ENCODE measurements around the gene CBX2.

Gene CBX2

DNA sequence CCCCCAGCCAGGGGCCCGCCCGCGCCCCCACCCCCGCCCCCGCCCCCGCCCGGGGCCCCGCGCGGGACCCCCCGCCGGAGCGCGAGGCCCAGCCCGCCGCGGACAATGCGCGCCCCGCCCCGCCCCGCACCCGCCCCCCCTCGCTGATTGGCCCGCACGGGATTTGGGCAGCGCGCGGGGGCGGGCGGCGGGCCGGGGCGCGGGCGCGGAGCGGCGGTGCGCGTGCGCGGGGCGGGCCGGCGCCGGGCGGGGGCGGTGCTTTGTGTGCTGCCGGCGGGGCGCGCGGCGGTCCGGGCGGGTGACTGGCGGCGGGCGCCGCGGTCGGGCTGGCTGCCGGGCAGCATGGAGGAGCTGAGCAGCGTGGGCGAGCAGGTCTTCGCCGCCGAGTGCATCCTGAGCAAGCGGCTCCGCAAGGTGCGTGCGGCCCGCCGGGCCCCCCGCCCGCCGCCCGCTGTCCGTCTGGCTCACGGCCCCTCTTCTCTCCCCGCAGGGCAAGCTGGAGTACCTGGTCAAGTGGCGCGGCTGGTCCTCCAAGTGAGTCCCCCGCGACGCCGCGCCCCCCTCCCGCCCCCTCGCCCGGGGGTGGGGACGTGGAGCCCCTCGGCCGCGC lies at the start of gene CBX2:
CBX2 (plus strand) TSS at position 255 of the 610 bp plus-strand sequence; CDS start at position 343, 88 bp downstream.
- DNase-seq (ENCODE audit: low read depth in 1 of 2, low spot score in 1 of 2) = peak; percentile 62

DNA sequence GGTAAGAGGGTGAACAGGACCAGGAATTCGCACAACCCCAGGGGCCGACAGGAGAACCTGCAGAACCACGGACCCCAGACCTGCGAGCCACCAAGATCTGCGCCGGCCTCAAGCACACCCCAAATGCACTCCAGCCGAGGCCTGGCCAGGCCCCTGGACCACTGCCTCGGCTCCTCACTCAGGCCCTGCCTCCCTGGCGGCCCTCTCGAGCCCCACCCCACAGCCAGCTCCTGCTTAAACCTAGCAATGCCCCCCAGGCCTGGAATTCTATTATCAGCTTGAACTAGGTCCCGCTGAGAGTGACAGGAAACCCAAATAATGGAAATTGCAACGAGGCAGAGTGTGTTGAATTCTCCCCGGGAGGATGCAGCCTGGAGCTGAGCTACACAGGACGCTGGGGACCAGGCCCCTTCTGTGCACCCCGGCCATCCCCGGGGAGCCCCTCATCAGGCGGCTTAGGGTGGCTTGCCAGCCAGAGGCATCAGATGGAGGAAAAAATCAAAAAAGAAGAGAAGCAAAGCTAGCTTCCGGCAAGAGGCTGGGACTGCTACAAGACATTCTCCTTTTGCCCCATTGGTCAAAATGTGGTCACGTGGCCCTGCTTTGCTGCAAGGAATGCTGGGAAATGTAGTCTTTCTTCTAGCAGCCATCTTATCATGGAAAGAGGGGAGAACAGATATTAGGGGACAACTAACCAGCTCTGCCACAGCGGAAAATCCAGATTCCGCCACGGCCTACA lies 49.6 kb upstream of the CBX2 start:
- peak; percentile 56 to 85 for DNase-seq (ENCODE audit: low read depth in 1 of 2, low spot score in 1 of 2)

DNA sequence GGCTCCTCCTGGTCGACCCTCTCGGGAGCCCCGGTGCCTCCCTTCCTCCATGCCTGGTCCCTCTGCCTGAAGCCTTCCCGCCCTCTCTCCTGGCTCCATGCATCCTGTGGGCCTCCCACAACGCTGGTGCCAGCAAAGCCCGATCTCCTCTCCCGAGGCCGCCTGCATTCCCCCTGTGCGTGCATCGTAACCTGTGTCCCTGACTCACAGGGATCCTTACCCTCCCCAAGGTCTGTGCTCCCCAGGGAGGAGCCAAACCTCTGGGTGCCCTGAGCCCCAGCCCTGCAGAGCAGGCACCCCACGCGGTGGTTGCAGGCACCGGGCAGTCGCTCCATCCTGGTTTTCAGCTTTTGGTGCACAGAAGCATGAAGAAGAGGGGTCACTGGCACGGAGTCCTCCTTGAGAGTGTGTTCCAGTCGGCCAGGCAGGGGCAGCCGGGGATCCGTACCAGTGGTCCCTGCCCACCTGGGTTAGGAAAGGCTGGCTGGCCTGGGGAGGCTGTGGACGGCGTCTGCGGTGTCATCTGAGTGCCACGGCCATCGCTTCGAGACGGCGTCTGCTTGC lies 49.0 kb upstream of the CBX2 start:
- no peak for DNase-seq (ENCODE audit: low read depth in 1 of 2, low spot score in 1 of 2)

DNA sequence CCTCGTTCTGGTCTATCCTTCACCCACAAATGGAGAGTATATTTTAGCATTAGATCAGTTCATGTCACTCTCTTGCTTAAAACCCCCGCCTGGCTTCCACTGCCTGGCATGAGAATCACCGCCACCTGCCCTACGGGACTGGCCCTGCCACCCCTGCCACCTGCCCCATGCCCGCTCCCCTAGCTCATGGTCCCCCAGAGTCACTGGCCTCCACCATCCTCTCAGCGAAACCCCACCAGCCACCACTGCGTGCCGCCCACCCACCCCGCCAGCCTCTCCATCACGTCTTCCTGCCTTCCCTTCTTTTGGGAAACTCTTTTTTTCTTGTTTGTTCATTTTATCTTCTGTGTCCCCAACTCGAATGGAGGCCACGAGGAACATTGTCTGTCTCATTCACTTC lies 48.2 kb upstream of the CBX2 start:
- DNase-seq (ENCODE audit: low read depth in 1 of 2, low spot score in 1 of 2) = no peak

DNA sequence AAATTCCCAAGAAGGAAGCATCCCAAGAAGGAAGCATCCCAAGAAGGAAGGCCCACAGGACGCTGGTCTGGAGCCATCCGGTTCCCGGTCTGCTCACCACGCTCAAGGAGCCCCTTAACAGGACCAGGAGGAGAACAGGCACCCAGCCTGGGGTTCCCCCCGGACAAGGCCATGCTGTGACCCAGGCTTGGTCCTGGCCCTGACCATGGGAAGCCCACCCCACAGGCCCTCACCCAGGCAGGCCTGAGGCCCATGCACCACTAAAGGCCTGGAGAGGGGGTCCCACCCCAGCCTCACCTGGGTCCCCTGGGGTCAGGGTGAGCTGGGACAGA lies 47.5 kb upstream of the CBX2 start:
- DNase-seq (ENCODE audit: low read depth in 1 of 2, low spot score in 1 of 2) = no peak

DNA sequence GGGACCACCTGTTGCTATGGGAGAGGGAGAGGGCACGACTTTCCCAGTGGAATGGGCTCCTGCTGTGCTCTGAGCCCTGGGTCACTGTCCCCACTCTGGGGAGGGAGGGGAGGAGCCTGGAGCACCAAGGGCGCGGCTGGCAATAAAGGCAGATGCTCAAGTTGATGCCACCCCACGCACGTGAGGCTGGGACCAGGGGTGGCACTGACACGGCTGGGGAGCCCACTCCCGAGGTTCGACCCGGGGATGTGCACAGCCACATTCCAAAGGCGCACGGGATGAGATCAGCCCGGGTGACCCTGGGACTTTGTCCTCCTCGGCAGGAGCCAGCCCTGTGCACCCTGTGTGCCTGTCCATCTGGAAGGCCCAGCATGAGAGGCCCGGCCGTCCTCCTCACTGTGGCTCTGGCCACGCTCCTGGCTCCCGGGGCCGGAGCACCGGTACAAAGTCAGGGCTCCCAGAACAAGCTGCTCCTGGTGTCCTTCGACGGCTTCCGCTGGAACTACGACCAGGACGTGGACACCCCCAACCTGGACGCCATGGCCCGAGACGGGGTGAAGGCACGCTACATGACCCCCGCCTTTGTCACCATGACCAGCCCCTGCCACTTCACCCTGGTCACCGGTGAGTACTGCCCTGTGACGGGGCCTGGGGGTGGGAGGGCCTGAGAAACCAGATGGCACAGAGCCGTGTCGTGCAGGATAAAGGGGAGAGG lies 47.0 kb upstream of the CBX2 start, which contains the start of gene ENPP7:
ENPP7 (plus strand) TSS at position 175 of the 715 bp plus-strand sequence; CDS start at position 372, 197 bp downstream.
- no peak for DNase-seq (ENCODE audit: low read depth in 1 of 2, low spot score in 1 of 2)

DNA sequence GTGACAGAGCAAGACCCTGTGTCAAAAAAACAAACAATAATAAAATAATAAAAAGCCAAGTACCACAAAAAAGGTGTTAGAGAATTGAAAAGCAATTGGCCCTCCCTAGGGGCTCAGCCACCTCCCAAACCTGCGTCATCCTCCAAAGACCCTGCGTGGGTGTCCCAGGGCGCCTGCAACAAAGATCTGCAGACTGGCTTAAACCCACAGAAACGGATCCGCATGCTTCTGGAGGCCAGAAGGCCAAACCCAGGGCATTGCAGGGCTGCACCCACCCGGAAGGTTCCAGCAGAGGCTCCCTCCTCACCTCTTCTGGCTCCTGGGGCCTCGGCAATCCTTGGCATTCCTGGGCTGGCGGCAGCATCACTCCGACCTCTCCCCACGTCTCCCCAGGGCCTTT lies 45.7 kb upstream of the CBX2 start:
- DNase-seq (ENCODE audit: low read depth in 1 of 2, low spot score in 1 of 2) = no peak

DNA sequence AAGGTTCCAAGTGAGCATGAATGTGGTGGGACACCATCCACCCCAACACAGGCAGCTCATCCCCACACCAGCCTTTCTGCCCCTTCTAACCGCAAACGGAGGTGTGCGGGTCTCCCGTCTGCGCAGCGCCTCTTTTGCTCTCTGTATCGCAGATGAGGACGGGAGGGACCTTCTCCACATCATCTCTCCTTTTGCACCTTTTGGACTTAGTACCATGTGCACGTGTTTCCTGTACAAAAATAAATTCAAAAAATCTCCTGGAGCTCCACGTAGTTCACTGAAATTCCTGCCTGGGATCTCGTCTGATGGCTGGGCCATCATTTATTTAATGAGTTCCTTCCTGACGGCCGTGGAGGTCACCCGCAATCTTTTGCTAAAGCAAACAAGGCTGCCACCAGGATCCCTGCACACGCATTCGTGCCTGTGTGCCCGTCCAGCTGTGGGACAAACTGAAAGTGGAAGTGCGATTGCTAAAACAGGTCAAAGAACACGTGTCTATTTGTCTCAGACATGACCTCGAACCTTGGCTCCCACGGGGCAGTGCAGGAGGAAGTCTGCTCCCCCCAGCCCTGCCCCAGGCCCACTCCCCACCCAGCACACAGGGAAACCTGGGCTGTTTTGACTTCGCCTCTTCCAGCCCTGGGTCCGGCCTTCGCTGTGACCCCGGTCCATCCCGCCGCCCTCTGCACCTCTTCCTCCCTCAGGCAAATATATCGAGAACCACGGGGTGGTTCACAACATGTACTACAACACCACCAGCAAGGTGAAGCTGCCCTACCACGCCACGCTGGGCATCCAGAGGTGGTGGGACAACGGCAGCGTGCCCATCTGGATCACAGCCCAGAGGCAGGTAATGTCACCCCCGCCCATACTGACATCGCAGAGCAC lies 44.9 kb upstream of the CBX2 start:
- DNase-seq (ENCODE audit: low read depth in 1 of 2, low spot score in 1 of 2) = no peak

DNA sequence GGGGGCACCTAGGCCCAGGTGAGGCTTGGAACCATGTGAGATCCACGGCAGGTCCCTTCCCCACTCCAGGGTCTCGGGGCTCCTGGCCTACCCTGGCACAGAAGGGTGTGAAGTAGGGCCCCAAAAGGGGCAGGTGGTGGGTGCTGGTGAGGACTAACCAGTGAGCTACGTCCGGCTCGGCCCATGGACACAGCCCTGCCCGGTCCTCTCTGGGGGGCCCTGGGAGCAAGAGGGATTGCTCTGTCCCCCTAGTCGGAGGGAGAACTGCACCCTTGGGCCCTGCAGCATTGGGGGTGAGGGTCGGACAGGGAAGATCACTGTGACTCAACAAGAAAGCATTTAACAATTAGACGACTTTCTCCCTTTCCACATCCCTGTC lies 44.3 kb upstream of the CBX2 start:
- DNase-seq (ENCODE audit: low read depth in 1 of 2, low spot score in 1 of 2) = no peak

DNA sequence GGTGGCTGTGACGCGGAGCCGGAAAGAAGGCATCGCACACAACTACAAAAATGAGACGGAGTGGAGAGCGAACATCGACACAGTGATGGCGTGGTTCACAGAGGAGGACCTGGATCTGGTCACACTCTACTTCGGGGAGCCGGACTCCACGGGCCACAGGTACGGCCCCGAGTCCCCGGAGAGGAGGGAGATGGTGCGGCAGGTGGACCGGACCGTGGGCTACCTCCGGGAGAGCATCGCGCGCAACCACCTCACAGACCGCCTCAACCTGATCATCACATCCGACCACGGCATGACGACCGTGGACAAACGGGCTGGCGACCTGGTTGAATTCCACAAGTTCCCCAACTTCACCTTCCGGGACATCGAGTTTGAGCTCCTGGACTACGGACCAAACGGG lies 42.9 kb upstream of the CBX2 start:
- no peak for DNase-seq (ENCODE audit: low read depth in 1 of 2, low spot score in 1 of 2)

DNA sequence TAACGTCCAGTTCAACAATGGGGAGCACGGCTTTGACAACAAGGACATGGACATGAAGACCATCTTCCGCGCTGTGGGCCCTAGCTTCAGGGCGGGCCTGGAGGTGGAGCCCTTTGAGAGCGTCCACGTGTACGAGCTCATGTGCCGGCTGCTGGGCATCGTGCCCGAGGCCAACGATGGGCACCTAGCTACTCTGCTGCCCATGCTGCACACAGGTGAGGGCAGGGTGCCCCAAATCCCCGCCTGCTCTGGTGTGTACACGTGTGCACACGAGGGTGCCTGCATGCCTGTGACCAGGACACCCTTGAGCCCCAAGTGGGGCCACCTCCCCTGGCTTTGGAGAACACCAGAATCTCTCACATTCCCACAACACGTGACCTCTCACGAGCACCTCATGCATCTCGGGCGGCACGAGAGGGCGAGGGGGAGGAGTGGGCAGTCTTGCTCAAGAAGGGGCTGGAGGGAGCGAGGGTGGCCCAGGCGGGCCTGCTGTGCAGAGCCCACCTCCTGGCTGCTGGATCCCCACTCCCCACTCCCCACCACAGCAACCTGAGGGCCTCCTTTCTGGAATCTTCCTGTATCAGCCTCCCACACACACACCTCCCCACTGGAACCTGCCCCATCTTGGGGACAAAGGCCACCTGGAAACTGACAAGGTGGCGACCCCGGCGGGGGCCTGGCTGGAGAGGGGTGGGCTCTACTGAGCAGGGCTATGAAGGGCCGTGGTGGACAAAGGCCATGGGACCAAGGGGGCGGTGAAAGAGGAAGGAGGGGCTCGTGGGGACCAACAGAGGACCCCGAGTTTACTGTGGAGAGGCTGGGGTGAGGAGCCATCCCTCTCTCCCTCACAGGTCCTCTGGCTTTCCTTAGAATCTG lies 40.7 kb upstream of the CBX2 start:
- no peak for DNase-seq (ENCODE audit: low read depth in 1 of 2, low spot score in 1 of 2)

DNA sequence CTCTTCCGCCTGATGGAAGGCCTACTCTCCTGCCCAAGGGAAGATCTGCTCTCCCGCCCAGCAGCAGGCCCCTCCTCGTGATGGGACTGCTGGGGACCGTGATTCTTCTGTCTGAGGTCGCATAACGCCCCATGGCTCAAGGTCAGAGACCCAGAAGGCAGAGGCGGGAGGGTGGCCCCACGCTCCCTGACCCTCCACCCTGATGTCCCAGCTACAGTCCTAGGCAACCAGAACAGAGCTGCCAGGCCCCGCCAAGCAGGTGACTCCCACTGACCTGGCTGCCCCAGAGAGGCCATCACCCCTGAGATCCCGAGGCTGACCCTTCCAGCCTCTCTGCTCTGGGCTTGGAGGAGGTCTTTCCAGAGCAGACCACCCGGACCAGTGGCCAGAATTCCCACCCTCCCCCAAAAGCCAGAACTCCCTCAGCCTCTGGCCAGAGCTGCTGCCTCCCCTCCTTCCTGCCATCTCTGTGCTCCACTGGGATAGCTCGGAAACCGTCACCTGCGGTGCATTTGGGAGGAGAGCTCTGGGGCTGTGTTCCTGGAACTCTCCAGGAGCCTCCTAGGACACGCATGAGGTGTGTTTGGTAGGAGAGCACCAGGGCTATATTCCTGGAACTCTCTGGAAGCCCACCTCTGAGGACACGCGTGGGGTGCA lies 39.9 kb upstream of the CBX2 start:
- DNase-seq (ENCODE audit: low read depth in 1 of 2, low spot score in 1 of 2) = no peak

DNA sequence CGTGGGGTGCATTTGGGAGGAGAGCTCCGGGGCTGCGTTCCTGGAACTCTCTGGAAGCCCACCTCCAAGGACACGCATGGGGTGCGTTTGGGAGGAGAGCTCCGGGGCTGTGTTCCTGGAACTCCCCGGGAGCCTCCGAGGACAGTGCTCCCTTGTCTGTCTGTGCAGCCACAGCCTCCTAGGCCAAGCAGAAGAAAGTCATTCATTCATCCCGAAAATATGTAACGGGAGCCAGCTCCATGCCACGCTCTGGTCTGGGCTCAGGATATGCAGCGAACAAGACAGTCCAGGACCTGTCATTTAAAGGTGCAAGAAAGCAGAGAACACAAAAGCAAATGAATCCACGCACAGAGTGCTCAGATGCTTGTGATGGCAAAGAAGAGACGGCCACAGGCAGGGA lies 39.3 kb upstream of the CBX2 start:
- DNase-seq (ENCODE audit: low read depth in 1 of 2, low spot score in 1 of 2) = no peak

DNA sequence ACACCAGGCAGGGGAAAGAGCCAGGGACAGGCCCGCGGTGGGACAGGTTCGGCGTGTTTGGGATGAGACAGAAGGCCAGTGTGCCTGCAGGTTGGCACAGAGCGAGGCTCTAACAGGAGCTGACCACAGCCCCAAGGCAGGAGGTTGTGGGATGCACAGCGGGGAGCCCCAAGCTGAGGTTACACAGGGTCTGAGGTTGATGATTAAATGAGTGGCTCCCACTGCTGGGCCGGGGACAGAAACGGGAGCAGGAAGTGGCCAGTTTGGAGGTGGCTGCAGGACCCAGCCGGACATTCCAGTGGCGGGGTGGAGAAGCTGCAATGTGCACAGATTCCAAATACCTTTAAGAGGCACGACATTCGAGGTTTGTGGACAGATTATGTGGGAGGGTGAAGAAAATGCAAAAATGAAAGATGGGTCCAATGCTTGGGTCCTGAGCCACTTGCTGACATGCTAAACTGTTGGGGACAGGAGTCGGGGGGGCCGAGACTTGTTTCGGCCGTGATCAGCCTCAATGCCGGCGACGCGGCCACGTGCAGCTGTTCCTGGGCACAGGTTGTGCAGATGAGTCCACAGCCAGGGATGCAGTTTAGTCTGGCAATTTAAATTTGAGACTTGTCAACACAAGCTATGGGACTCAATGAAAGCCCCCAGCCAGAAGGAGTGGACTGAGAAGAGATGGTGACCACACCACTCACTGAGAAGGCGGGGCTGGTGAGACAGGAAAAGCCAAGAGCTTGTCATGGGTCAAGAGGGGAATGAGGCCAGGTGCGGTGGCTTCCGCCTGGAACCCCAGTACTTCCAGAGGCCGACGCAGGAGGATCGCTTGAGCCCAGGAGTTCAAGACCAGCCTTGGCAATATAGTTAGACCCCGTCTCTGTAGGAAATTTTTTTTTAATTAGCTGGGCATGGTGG lies 38.5 kb upstream of the CBX2 start:
- no peak for DNase-seq (ENCODE audit: low read depth in 1 of 2, low spot score in 1 of 2)

DNA sequence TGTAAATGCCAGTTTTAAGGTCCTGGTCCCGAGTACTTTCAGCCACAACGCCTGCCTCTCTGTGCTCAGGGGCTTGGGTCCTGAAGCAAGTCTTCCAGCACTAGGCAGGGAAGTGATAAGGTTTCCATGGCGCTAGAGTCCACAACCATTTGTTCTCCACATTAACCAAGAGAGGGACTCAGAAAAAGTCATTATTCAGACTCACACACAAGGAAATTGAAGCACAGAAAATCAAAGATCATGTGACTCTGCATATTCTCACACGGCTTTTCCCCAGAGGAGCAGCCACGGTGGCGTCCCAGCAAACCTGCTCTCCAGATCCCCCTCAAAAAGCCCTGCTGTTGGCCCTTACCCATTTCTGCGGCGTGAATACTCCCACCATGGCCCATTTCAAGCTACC lies 37.5 kb upstream of the CBX2 start:
- DNase-seq (ENCODE audit: low read depth in 1 of 2, low spot score in 1 of 2) = no peak

DNA sequence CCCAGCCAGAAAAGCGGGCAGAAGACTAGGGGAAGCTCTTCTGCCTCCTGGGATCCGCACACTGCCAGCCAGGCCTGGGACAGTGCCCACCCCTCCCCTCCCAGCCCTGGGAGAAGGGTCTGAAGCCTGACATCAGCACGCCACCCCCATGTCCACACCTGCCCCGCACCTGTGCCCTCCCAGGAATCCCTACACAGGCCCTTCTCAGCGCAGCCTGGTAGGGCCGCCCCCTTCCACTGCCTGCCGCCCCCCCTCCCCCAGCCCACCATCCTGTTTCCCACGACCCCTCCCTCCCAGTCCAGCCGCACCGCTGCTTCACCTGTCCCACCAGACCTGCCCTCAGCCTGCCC lies 36.6 kb upstream of the CBX2 start:
- DNase-seq (ENCODE audit: low read depth in 1 of 2, low spot score in 1 of 2) = no peak

DNA sequence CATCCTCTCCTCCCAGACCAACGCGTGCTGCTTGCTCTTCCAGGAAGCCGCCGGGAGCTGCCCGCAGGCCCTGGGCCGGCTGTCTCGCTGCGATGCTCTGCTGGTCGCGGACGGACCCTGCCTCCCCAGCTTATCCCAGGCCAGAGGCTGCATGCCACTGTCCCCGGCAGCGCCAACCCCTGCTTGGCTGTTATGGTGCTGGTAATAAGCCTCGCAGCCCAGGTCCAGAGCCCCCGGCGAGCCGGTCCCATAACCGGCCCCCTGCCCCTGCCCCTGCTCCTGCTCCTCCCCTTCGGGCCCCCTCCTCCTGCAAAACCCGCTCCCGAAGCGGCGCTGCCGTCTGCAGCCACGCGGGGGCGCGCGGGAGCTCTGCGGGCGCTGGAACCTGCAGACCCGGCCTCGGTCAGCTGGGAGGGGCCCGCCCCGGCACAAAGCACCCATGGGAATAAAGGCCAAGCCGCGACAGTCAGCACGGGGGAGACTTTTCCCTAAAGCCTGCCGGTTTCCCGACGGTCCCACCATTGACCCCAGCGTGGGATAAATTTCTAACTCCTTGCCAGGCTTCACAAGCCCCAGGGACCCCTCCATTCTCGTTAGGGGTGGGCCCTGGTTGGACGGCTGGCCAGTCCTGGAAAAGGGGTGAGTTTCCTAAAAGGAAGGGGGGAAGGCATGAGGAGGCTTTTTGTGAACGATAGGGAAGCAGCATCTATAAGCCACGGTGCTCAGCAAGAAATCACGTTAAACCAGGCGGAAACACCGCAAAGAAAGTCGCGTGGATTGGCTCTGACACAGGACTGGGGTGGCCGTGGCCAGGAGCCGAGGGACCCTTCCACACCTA lies 36.0 kb upstream of the CBX2 start:
- DNase-seq (ENCODE audit: low read depth in 1 of 2, low spot score in 1 of 2) = peak; percentile 51 to 61

DNA sequence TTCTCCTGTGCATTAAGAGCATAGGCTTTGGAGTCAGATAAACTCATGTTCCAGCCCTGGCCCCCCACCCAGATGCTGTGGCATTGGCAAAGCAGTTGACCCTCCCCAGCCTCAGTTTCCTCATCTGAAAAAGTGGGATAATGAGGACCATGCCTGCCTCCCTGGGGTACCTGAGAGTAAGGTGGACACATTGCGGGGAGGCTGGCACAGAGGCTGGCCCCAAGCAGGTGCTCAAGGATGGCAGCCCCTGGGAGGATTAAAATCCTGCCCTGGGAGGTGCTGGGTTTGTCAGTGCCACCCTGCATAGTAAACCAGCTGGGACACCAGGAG lies 35.4 kb upstream of the CBX2 start:
- DNase-seq (ENCODE audit: low read depth in 1 of 2, low spot score in 1 of 2) = no peak
